ENCODE results near the gene ATPAF1.

The ATPAF1 gene

DNA sequence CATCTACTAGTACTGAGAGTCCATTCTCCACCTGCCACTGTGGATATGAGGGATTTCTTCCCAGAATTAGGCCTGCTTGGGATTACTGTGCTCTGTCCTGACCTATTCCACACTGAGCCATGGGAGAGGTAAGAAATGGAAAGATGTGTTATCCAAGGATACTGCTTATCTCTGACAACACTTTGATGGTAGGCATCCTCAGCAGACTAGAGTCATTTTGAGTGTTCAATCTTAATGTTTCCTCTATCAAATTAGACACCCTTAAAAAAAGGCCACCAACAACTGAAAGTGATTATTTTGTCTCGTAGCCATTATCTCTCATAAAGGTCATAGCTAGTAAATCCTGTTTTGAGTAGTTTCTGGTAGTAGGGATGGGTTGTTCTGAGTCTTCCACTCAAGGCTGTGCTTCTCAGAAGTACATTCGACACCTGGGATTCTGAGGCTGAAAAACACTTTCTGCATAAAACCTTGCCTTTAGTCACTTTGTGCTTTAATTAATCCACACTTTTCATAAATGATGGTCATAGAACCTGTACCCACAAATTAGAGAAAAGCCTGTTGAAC is 8.8 kb downstream of the ATPAF1 start:
- Histone ChIP-seq H3K79me2 (ENCODE audit: insufficient read depth, low read length) (no peaks in the 10 kb centered on the region), H3K4me3 (ENCODE audit: low read length, poor library complexity, severe bottlenecking) (no peak overlapping the region), H3K36me3 (ENCODE audit: insufficient read depth, low read length) (peaks cover 10% of the 10 kb centered on the region; the same call in 1 of the 2 replicates), H3K4me2 (ENCODE audit: low read depth, low read length, poor library complexity, severe bottlenecking) (no peak overlapping the region), H3K27me3 (ENCODE audit: insufficient read depth, low read length, poor library complexity, severe bottlenecking) (no peaks in the 10 kb centered on the region), H3K4me1 (ENCODE audit: insufficient read depth, low read length, poor library complexity, severe bottlenecking) (no peaks in the 10 kb centered on the region), H3K9me3 (ENCODE audit: insufficient read depth, low read depth, low read length) (no peaks in the 10 kb centered on the region), H3K9me2 (replicated peaks; ENCODE audit: low read depth, low read length) (no peaks in the 10 kb centered on the region), H4K20me1 (ENCODE audit: insufficient read depth, low read length, poor library complexity, severe bottlenecking) (no peaks in the 10 kb centered on the region), H3K9ac (ENCODE audit: low read depth, low read length, poor library complexity, severe bottlenecking) (no peak overlapping the region), H3F3A (ENCODE audit: low read depth) (no peaks in the 10 kb centered on the region; the same call in 1 of the 2 replicates), H2AFZ (ENCODE audit: low read length) (no peak overlapping the region)
- no peak for TF ChIP-seq EZH2phosphoT487 (IDR thresholded peaks at IDR 0.05; ENCODE audit: borderline replicate concordance)
- TF ChIP-seq, protein P1, sequence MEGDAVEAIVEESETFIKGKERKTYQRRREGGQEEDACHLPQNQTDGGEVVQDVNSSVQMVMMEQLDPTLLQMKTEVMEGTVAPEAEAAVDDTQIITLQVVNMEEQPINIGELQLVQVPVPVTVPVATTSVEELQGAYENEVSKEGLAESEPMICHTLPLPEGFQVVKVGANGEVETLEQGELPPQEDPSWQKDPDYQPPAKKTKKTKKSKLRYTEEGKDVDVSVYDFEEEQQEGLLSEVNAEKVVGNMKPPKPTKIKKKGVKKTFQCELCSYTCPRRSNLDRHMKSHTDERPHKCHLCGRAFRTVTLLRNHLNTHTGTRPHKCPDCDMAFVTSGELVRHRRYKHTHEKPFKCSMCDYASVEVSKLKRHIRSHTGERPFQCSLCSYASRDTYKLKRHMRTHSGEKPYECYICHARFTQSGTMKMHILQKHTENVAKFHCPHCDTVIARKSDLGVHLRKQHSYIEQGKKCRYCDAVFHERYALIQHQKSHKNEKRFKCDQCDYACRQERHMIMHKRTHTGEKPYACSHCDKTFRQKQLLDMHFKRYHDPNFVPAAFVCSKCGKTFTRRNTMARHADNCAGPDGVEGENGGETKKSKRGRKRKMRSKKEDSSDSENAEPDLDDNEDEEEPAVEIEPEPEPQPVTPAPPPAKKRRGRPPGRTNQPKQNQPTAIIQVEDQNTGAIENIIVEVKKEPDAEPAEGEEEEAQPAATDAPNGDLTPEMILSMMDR (conservative IDR thresholded peaks at IDR 0.05; ENCODE audit: low read length) = no peak

DNA sequence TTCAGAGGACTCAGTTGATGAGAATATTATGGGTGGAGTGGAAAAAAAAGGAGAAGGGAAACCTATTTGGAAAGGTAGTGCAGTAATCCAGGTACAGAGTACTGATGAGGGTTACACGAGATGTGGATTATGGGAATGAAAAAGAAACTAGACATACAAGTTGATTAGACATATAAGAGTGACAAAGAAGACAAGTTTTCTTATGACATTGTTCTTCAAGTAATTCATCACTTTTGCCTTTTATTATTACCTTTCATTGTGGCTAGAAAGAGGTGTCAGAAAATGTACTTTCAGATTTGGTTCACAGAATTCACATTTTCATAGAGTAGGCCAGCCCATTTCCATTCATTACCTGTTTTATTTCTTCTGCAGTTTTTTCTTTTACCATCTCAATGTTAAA is 10.4 kb downstream of the ATPAF1 start:
- no peak overlapping the region for H2AFZ ChIP-seq (ENCODE audit: low read length)
- H3K4me2 ChIP-seq (ENCODE audit: low read depth, low read length, poor library complexity, severe bottlenecking) = no peak overlapping the region
- no peaks in the 10 kb centered on the region for H4K20me1 ChIP-seq (ENCODE audit: insufficient read depth, low read length, poor library complexity, severe bottlenecking)
- H3K79me2 ChIP-seq (ENCODE audit: insufficient read depth, low read length) = no peaks in the 10 kb centered on the region
- no peak overlapping the region for H3K4me3 ChIP-seq (ENCODE audit: low read length, poor library complexity, severe bottlenecking)
- peaks cover 14% of the 10 kb centered on the region for H3K4me1 ChIP-seq (ENCODE audit: insufficient read depth, low read length, poor library complexity, severe bottlenecking)
- H3K9ac ChIP-seq (ENCODE audit: low read depth, low read length, poor library complexity, severe bottlenecking) = no peak overlapping the region
- H3K36me3 ChIP-seq (ENCODE audit: insufficient read depth, low read length) = peaks cover 4% of the 10 kb centered on the region; the same call in 1 of the 2 replicates
- H3K9me2 ChIP-seq (replicated peaks; ENCODE audit: low read depth, low read length) = no peaks in the 10 kb centered on the region
- TF ChIP-seq EZH2phosphoT487 (IDR thresholded peaks at IDR 0.05; ENCODE audit: borderline replicate concordance) = no peak
- TF ChIP-seq, protein P1 (conservative IDR thresholded peaks at IDR 0.05; ENCODE audit: low read length) = no peak
- no peaks in the 10 kb centered on the region for H3K9me3 ChIP-seq (ENCODE audit: insufficient read depth, low read depth, low read length)
- H3K27me3 ChIP-seq (ENCODE audit: insufficient read depth, low read length, poor library complexity, severe bottlenecking) = no peaks in the 10 kb centered on the region
- H3F3A ChIP-seq (ENCODE audit: low read depth) = peaks cover 13% of the 10 kb centered on the region

DNA sequence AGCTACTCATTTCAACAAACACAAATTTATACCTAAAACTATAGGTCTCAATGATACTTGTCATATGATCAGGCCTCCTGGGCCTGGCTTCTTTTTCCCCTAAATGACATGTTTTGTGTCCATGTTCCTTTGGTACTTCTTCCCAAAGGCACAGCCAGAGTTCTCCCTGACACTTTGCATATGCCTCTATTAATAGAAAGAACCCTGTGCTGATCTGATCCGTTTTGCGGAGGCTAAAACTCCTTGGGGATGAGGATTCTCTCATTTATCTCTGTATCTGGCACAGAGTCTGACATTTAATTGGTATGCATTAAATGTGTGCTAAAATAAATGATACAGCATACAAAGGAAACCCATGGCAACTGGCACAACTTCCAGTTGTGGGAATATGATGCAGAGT is 11.5 kb downstream of the ATPAF1 start:
- H3F3A ChIP-seq (ENCODE audit: low read depth) = peaks cover 20% of the 10 kb centered on the region
- H3K9me2 ChIP-seq (replicated peaks; ENCODE audit: low read depth, low read length) = no peaks in the 10 kb centered on the region
- no peaks in the 10 kb centered on the region for H3K79me2 ChIP-seq (ENCODE audit: insufficient read depth, low read length)
- no peak overlapping the region for H3K4me2 ChIP-seq (ENCODE audit: low read depth, low read length, poor library complexity, severe bottlenecking)
- no peaks in the 10 kb centered on the region for H4K20me1 ChIP-seq (ENCODE audit: insufficient read depth, low read length, poor library complexity, severe bottlenecking)
- H3K4me3 ChIP-seq (ENCODE audit: low read length, poor library complexity, severe bottlenecking) = no peak overlapping the region
- H3K9me3 ChIP-seq (ENCODE audit: insufficient read depth, low read depth, low read length) = no peaks in the 10 kb centered on the region
- no peak overlapping the region for H3K9ac ChIP-seq (ENCODE audit: low read depth, low read length, poor library complexity, severe bottlenecking)
- no peak overlapping the region for H2AFZ ChIP-seq (ENCODE audit: low read length)
- TF ChIP-seq EZH2phosphoT487 (IDR thresholded peaks at IDR 0.05; ENCODE audit: borderline replicate concordance) = no peak
- TF ChIP-seq, protein P1 (conservative IDR thresholded peaks at IDR 0.05; ENCODE audit: low read length) = no peak
- H3K27me3 ChIP-seq (ENCODE audit: insufficient read depth, low read length, poor library complexity, severe bottlenecking) = no peaks in the 10 kb centered on the region
- peaks cover 24% of the 10 kb centered on the region for H3K4me1 ChIP-seq (ENCODE audit: insufficient read depth, low read length, poor library complexity, severe bottlenecking)
- peaks cover 4% of the 10 kb centered on the region; the same call in 1 of the 2 replicates for H3K36me3 ChIP-seq (ENCODE audit: insufficient read depth, low read length)
